HG03280 (cell line): Measurements from ENCODE around the gene ITM2B.
"Not testable (repeated sequence)": the region's sequence is repeated elsewhere in the genome, so short reads cannot be mapped to it uniquely, and the experiment has no call there.

Source experiments
- ATAC-seq: cut with Tn5 transposase; IDR thresholded peaks from one replicate; pipeline ENCODE4 v1.9.1; 2021; ENCODE audit warnings: mild to moderate bottlenecking, moderate library complexity; ENCODE audit not compliant: unreplicated experiment

Gene ITM2B

DNA sequence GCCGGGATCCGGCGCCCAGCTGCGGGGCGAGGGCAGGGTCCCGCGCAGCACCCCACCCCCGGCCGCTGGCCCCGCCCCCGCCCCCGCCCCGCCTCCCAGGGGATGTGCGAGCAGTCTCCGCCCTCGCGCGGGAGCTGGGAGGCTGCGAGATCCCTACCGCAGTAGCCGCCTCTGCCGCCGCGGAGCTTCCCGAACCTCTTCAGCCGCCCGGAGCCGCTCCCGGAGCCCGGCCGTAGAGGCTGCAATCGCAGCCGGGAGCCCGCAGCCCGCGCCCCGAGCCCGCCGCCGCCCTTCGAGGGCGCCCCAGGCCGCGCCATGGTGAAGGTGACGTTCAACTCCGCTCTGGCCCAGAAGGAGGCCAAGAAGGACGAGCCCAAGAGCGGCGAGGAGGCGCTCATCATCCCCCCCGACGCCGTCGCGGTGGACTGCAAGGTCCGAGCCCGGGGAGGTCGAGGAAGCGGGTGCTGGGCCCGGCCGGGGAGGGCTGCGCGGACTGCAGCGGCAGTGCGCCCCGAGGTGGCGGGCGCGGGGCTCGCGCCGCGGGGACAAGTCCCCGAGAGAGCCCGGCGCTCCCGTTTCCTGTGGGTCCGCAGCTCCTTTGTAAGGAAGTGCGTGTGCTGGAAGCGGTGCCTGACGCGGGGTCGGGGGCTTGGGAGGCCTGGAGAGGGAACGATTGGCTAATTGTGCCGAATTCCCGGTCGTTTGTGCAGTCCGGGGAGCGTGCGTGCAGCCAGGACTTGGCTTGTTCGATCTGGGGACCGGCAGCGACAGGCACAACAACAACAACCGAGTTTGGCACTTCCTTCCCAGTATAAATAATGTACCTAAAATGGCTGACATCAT lies at the start of gene ITM2B:
Gene ITM2B (plus strand): TSS at position 161 of the 843 bp plus-strand sequence. CDS start 155 bp downstream, at position 316.
- ATAC-seq, result peak; percentile 52

GRCh38 chr13:48184260-48184659 lies 48.7 kb upstream of the ITM2B start:
- ATAC-seq, result peak; percentile 42

DNA sequence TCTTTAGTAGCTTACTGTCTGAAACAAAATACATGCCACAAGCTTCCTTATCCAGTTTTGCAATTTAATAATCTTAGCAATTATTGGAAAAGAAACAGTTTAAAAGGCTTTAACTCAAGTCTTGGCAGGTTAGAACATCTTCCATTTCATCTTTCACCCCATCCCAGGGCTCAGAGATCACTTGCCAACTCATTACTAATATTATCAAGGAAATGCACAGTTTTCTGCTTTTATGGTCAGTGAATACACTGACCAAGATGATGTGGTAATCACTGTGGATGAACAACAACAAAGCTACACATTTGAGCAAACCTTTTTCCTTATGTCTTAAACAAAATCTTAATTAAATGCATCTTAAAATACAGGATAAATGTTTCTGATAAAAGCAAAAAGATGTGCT lies 48.0 kb upstream of the ITM2B start:
- ATAC-seq, result no peak

DNA sequence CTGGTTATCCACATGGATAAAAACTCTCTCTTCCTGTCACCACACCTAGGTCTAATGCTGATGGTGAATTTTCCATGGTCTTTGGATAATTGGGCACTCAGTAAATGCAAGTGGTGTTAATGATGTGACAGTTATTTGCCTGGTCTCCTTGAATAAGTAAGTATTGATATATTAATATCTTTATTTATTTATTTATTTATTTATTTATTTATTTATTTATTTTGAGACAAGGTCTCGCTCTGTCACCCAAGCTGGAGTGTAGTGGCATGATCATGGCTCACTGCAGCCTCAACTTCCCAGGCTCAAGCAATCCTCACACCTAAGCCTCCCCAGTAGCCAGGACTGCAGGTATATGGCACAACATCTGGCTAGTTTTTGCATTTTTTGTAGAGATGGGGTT lies 46.3 kb upstream of the ITM2B start:
- ATAC-seq, result no peak

DNA sequence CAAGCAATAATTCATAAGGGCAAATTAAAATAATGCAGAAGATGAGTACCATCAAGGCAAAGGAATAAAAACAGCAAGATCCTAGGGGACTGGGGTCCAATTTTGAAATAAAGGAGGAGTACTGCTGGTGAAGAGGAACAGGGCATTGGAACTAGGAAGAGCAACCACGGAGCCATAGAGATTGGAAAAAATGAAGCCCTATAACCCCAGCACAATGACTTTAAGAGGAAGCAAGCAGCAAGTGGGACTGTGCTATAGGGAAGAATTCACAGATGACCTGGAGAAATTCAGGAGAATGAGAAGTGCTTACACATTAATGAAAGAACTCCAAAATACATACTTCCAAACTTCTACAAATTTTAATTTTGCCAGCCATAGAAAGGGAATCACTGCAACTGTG lies 44.9 kb upstream of the ITM2B start:
- ATAC-seq, result no peak

- no peak for ATAC-seq
Observed at GRCh38 chr13:48188601-48189000, 44.4 kb upstream of the ITM2B start.

DNA sequence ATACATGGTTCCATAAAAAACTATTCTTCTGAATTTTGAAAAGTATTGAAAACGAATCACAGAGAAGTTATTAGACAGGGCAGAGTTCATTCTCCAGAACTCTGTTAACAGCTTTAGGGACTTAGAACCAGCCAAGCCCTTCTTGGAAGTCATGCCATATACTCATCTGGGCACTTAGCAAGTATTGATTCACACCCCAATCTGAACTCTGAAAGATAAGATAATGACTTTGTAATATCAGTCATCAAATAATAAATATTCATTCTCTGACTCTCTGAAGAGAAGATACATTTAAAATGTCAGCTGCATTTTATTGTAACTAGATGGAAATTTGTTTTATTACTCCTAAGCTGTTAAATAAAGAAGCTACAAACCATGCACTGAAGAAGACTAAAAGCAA lies 43.8 kb upstream of the ITM2B start:
- no peak for ATAC-seq

DNA sequence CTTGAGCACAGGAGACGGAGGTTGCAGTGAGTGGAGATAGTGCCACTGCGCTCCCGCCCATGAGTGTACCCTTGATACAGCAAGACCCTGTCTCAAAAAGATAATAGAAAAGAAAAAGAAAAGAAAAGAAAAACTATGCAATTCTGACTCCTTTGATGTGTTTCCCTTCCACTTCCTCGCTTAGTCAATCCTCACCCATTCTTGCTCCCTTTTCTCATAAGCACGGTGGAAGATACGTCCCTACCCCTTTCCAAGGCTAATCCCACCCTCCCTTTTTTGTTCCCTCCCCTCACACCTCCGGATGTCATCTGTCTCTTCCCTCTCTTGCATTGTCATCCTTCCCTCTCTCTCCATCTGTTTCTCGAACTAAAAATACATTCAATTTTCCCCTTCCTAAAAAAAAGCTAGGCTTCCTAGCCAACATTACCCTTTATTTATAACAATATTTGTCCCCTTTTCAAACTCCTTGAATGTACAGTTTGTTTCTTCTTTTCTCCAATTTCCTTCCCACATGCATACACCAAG lies 40.5 kb upstream of the ITM2B start:
- ATAC-seq, result no peak

- no peak for ATAC-seq
Observed at GRCh38 chr13:48194379-48194754, 38.6 kb upstream of the ITM2B start.

- ATAC-seq, result no peak
Observed at GRCh38 chr13:48199404-48199946, 33.5 kb upstream of the ITM2B start.

DNA sequence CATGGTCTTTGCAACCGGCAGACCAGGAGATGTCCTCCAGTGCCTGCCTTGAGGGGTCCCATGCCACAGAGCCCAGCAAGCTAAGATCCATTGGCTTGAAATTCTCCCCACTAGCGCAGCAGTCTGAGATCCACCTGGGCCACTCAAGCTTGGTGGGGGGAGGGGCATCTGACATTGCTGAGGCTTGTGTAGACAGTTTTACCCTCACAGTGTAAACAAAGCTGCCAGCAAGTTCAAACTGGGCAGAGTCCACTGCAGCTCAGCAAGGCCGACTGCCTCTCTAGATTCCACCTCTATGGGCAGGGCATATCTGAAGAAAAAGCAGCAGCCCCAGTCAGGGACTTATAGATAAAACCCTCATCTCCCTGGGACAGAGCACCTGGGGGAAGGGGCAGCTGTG lies 32.0 kb upstream of the ITM2B start:
- no peak for ATAC-seq

DNA sequence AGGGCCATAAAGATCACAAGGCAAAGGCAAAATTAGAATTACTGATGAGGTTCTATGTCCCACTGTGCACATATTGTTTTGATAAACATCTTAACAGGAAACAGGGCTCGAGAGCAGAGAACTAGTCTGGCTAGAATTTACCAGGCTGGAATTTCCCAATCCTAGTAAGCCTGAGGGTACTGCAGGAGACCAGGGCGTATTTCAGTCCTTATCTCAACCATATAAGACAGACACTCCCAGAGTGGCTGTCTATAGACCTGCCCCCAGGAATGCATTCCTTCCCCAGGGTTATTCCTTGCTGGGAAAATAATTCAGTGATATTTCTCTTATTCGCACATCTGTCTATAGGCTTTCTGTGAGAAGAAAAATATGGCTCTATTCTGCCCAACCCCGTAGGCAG lies 25.8 kb upstream of the ITM2B start:
- ATAC-seq, result not testable (repeated sequence)

GRCh38 chr13:48210178-48210577 lies 22.8 kb upstream of the ITM2B start:
- ATAC-seq, result no peak

DNA sequence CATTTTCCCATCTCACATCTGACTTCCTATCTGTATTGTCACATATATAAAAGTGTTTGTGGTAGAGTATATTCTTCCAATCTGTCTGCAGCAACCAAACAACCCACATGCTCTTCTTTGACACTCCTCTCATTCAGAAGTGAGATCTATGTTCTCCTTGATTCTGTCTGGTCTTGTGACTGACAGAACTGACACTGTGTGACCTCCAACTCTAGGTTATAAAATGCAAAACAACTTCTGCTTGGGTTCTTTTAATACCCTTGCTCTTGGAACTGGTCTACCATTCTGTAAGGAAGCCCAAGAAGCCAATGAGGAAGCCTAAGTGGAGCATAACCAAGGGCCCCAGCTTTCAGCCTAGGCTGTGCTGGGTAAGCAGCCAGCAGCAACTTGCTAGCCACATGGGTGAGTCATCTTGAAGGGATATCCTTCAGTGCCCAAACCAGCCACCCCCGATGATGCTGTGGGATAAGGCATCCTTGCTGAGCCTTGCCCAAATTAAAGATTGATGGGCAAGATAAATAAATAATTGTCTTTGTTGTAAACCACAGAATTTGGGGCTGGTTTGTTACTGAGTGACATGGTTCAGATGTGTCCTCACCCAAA lies 18.4 kb upstream of the ITM2B start:
- ATAC-seq, result no peak

- not testable (repeated sequence) for ATAC-seq
Observed at GRCh38 chr13:48215511-48216203, 17.3 kb upstream of the ITM2B start.

- ATAC-seq, result no peak
Observed at GRCh38 chr13:48216204-48216711, 16.7 kb upstream of the ITM2B start.

DNA sequence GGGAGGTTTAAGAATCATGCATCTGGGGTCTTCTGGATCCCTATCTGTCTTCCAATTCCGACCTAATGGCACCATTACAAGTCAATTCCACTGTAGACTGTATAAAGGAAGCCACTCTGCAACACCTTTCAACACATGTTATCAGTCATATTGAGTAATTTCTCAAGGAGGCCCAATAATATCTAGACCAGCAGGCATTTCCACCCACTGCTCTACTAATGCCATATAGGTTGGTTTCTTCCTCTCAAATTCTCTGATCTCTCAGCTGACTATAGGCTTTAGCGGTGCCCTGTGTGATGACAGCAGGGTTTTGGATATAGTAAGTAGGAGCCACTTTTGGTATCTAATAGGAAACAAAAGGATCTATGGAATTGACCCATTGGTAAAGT lies 12.4 kb upstream of the ITM2B start:
- ATAC-seq, result no peak

GRCh38 chr13:48220981-48221685 lies 11.9 kb upstream of the ITM2B start:
- no peak for ATAC-seq

DNA sequence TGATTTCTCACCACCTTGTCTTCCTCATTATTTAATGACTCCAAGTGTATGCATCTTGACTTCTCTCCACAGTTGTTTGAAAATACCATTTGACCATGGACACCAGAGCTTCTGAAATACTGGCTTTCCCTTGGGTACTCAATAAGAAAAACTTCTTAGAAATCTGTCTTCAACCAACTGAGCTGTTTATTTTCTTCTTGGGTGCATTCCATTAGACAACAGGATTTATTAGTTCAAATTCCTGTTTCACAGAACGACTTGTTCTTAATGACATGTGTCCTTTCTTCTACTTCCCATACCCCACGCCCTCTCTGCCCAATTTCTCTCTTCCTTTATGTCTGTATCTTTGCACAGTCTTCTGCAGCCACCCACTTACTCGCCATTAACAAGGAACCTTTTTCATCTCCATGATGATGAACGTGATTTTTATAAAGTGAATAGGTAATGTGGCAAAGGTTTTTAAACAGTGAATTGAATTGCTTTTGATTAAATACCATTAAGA lies 11.3 kb upstream of the ITM2B start:
- ATAC-seq, result no peak
